ENCODE data around the gene KIZ. TPM values are rescaled to one million over a fixed set of nuclear protein-coding genes. Genes with fewer than 3 reads are reported as not detected.

Gene KIZ
- total RNA-seq, 1 experiment from 2014 or later = 43.6 TPM

DNA sequence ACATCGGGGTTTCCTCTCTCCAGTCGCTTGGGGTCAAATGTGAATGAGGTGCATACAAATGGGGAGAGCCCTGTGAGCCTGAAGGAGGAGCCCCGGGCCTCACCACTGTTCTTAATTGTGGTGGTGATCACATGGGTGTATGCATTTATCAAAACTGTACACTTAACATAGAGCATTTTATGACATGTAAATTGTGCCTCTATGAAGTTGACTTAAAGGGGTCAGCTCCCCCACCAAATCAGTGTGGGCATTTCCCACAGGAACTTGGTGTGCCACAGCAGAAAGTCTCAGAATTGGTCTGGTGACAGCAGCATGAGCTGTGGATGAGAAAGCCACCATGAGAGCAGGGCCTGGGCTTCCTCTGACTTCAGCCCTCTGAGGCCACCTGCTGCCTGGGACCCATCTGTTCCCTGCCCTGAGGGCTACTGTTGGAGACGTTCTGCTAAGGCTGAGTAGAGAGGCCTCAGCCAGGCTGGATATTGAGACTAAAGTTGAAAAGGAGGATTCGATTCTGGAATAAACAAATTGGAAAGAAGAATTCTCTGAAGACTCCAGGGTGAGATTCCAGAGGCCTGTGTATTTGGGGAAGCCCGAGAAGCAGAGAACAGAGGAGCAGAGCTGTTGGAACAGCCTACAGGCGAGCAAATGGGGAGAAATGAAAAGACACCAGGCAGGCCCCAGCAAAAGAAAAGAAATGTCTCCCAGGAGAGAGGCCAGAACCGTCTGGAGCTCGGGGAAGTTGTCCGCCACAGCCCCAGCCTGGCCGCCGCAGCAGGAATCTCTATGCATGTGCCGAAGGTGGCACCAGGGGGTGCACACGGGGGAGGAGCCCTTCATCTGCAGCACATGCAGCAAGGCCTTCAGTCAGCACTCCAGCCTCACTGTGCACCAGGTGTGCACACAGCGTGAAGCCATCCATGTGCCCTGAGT lies 139.6 kb downstream of the KIZ start (continued):
- TF ChIP-seq, protein P1, sequence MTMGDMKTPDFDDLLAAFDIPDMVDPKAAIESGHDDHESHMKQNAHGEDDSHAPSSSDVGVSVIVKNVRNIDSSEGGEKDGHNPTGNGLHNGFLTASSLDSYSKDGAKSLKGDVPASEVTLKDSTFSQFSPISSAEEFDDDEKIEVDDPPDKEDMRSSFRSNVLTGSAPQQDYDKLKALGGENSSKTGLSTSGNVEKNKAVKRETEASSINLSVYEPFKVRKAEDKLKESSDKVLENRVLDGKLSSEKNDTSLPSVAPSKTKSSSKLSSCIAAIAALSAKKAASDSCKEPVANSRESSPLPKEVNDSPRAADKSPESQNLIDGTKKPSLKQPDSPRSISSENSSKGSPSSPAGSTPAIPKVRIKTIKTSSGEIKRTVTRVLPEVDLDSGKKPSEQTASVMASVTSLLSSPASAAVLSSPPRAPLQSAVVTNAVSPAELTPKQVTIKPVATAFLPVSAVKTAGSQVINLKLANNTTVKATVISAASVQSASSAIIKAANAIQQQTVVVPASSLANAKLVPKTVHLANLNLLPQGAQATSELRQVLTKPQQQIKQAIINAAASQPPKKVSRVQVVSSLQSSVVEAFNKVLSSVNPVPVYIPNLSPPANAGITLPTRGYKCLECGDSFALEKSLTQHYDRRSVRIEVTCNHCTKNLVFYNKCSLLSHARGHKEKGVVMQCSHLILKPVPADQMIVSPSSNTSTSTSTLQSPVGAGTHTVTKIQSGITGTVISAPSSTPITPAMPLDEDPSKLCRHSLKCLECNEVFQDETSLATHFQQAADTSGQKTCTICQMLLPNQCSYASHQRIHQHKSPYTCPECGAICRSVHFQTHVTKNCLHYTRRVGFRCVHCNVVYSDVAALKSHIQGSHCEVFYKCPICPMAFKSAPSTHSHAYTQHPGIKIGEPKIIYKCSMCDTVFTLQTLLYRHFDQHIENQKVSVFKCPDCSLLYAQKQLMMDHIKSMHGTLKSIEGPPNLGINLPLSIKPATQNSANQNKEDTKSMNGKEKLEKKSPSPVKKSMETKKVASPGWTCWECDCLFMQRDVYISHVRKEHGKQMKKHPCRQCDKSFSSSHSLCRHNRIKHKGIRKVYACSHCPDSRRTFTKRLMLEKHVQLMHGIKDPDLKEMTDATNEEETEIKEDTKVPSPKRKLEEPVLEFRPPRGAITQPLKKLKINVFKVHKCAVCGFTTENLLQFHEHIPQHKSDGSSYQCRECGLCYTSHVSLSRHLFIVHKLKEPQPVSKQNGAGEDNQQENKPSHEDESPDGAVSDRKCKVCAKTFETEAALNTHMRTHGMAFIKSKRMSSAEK (CRISPR knock-in tag; IDR thresholded peaks at IDR 0.05; ENCODE audit: borderline replicate concordance) = no peak
- no peak for TF ChIP-seq NFATC4 (CRISPR knock-in tag; IDR thresholded peaks at IDR 0.05)

DNA sequence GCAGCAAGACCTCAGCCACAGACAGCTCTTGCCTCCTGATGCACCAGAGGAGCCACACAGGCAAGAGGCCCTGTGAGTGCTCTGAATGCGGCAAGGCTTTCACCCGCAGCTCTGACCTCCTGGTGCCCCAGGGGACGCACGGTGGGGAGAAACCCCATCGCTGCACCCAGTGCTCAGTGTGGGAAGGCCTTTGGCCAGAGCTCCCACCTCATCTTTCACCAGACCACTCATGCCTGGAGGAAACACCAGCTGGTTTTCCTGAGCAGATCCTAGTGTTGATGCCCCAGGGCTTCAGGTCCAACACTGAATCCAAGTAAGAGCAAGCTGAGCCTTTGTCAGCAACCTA lies 140.3 kb downstream of the KIZ start:
- Mint-ChIP-seq H3K27me3 (ENCODE audit: low read depth) (no peaks in the 10 kb centered on the region; the same call in 1 of the 2 replicates), H3K36me3 (peaks cover 5% of the 10 kb centered on the region; the same call in 1 of the 2 replicates), H3K4me3 (no peak overlapping the region), H3K9me3 (peaks cover 17% of the 10 kb centered on the region), H3K4me1 (0 out of 2 replicates have a peak, but pooled peaks cover 3% of the 10 kb centered on the region), H3K27ac (no peak overlapping the region)
- ChIA-PET CTCF (interaction anchor here (1.3 to 1.7 kb wide), 2 partner anchors 31 to 255 kb away, joined by 4 to 5 read pairs; no protein-coding TSS in a partner anchor), POLR2A (no interaction called here)
- no peak for ATAC-seq
- DNase-seq (ENCODE audit: low spot score) = no peak
- TF ChIP-seq FOXK1 (CRISPR knock-in tag; IDR thresholded peaks at IDR 0.05) = no peak
- TF ChIP-seq, protein P2, sequence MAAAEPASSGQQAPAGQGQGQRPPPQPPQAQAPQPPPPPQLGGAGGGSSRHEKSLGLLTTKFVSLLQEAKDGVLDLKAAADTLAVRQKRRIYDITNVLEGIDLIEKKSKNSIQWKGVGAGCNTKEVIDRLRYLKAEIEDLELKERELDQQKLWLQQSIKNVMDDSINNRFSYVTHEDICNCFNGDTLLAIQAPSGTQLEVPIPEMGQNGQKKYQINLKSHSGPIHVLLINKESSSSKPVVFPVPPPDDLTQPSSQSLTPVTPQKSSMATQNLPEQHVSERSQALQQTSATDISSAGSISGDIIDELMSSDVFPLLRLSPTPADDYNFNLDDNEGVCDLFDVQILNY (CRISPR knock-in tag; IDR thresholded peaks at IDR 0.05) = no peak
- no peak for TF ChIP-seq TP53 (CRISPR knock-in tag; IDR thresholded peaks at IDR 0.05)
- no peak for TF ChIP-seq IRF1 (CRISPR knock-in tag; IDR thresholded peaks at IDR 0.05)
- TF ChIP-seq ZNF425 (CRISPR knock-in tag; conservative IDR thresholded peaks at IDR 0.05) = no peak
- TF ChIP-seq, protein P3, sequence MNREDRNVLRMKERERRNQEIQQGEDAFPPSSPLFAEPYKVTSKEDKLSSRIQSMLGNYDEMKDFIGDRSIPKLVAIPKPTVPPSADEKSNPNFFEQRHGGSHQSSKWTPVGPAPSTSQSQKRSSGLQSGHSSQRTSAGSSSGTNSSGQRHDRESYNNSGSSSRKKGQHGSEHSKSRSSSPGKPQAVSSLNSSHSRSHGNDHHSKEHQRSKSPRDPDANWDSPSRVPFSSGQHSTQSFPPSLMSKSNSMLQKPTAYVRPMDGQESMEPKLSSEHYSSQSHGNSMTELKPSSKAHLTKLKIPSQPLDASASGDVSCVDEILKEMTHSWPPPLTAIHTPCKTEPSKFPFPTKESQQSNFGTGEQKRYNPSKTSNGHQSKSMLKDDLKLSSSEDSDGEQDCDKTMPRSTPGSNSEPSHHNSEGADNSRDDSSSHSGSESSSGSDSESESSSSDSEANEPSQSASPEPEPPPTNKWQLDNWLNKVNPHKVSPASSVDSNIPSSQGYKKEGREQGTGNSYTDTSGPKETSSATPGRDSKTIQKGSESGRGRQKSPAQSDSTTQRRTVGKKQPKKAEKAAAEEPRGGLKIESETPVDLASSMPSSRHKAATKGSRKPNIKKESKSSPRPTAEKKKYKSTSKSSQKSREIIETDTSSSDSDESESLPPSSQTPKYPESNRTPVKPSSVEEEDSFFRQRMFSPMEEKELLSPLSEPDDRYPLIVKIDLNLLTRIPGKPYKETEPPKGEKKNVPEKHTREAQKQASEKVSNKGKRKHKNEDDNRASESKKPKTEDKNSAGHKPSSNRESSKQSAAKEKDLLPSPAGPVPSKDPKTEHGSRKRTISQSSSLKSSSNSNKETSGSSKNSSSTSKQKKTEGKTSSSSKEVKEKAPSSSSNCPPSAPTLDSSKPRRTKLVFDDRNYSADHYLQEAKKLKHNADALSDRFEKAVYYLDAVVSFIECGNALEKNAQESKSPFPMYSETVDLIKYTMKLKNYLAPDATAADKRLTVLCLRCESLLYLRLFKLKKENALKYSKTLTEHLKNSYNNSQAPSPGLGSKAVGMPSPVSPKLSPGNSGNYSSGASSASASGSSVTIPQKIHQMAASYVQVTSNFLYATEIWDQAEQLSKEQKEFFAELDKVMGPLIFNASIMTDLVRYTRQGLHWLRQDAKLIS (CRISPR knock-in tag; IDR thresholded peaks at IDR 0.05; ENCODE audit: borderline replicate concordance) = no peak
- TF ChIP-seq, protein P4, sequence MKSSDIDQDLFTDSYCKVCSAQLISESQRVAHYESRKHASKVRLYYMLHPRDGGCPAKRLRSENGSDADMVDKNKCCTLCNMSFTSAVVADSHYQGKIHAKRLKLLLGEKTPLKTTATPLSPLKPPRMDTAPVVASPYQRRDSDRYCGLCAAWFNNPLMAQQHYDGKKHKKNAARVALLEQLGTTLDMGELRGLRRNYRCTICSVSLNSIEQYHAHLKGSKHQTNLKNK (CRISPR knock-in tag; IDR thresholded peaks at IDR 0.05) = no peak
- TF ChIP-seq ZNF423 (CRISPR knock-in tag; IDR thresholded peaks at IDR 0.05) = no peak
- no peak for TF ChIP-seq ZNF232 (CRISPR knock-in tag; IDR thresholded peaks at IDR 0.05)
- no peak for TF ChIP-seq EMX1 (CRISPR knock-in tag; IDR thresholded peaks at IDR 0.05)
- TF ChIP-seq PRDM15 (CRISPR knock-in tag; IDR thresholded peaks at IDR 0.05) = no peak
- TF ChIP-seq CREB1 (CRISPR knock-in tag; IDR thresholded peaks at IDR 0.05) = no peak
- TF ChIP-seq ZNF263 (CRISPR knock-in tag; IDR thresholded peaks at IDR 0.05; ENCODE audit: low read depth) = no peak
